GM19043 (cell line): ENCODE measurements around the gene RIMS4.

Experiments
- ATAC-seq: cut with Tn5 transposase; IDR thresholded peaks from one replicate; pipeline ENCODE4 v1.9.1; 2021; ENCODE audit warnings: low read depth; ENCODE audit not compliant: unreplicated experiment

RIMS4 gene

GRCh38 chr20:44704551-44704971, 105.8 kb downstream of the RIMS4 start:
- ATAC-seq, result no peak

- no peak for ATAC-seq
Observed at GRCh38 chr20:44703956-44704488, 106.3 kb downstream of the RIMS4 start.

- no peak for ATAC-seq
Observed at GRCh38 chr20:44703183-44703925, 107.0 kb downstream of the RIMS4 start.

GRCh38 chr20:44702776-44703175, 107.6 kb downstream of the RIMS4 start:
- no peak for ATAC-seq

- no peak for ATAC-seq
Observed at GRCh38 chr20:44701858-44702256, 108.5 kb downstream of the RIMS4 start.
